Measurements from ENCODE around the gene G3BP1.

DNA sequence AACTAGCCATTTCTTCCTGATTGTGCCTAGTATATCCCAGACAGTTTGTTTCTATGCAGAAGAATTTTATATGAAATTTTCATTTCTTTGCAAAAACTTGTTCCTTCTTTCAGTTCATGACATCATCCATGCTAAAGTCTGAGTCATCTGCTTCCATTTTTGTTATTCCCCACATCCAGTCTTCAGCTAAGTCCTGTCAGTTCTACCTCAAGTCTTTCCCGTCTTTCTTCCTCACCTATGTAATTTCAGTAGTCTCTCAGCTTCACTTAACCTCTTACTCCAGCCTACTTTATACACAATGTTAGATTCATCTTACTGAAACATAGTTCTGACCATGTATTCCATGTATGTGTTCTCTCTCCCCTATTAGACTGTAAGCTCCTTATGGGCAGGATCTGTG, 39.1 kb downstream of the G3BP1 start:
- TF ChIP-seq, protein P1, sequence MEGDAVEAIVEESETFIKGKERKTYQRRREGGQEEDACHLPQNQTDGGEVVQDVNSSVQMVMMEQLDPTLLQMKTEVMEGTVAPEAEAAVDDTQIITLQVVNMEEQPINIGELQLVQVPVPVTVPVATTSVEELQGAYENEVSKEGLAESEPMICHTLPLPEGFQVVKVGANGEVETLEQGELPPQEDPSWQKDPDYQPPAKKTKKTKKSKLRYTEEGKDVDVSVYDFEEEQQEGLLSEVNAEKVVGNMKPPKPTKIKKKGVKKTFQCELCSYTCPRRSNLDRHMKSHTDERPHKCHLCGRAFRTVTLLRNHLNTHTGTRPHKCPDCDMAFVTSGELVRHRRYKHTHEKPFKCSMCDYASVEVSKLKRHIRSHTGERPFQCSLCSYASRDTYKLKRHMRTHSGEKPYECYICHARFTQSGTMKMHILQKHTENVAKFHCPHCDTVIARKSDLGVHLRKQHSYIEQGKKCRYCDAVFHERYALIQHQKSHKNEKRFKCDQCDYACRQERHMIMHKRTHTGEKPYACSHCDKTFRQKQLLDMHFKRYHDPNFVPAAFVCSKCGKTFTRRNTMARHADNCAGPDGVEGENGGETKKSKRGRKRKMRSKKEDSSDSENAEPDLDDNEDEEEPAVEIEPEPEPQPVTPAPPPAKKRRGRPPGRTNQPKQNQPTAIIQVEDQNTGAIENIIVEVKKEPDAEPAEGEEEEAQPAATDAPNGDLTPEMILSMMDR (IDR thresholded peaks at IDR 0.05; ENCODE audit: insufficient read depth, low read length): no peak
- TF ChIP-seq GABPA (IDR thresholded peaks at IDR 0.05; ENCODE audit: low read depth): no peak
- no peak for TF ChIP-seq POLR2AphosphoS5 (IDR thresholded peaks at IDR 0.05; ENCODE audit: low read depth)
